Prostate gland (tissue), 2 donors: ENCODE results near the gene LCK.

ENCODE experiments used
- CTCF ChIP-seq, 4 experiments: fragments of 200-600 bp in 2 of 4; fragments of 450-650 bp in 2 of 4; sonication (generic) in 2 of 4; IDR thresholded peaks; 1 replicate in 3 of 4; 2 replicates in 1 of 4; pipeline ENCODE4 v1.5.1; 2016 to 2019; ENCODE audit warnings: antibody characterized with exemption in 4 of 4, mild to moderate bottlenecking in 2 of 4, moderate library complexity in 2 of 4
- POLR2A ChIP-seq: fragments of 450-650 bp; IDR thresholded peaks from one replicate; pipeline ENCODE4 v1.6.1; 2016; ENCODE audit warnings: antibody characterized with exemption, mild to moderate bottlenecking

GRCh38 chr1:32215629-32216480 is 35.2 kb upstream of the LCK start:
- TF ChIP-seq CTCF (IDR thresholded peaks at IDR 0.05) (peak; percentile 33 to 77 (median 67)), POLR2A (no peak)
